Gastrocnemius medialis (tissue), 4 donors: ENCODE data around the gene PDZD11.

Experiments used
- POLR2A ChIP-seq, 2 donors: fragments of 450-650 bp; IDR thresholded peaks; one replicate each; pipeline ENCODE4 v1.6.1; 2017; ENCODE audit warnings: antibody characterized with exemption in 2 of 2, mild to moderate bottlenecking in 2 of 2, moderate library complexity in 2 of 2
- TF ChIP-seq, protein P1 (sequence below), 5 experiments: fragments of 450-650 bp in 3 of 5; fragments of 200-600 bp in 2 of 5; sonication (generic) in 2 of 5; IDR thresholded peaks in 4 of 5; conservative IDR thresholded peaks in 1 of 5; 1 replicate in 4 of 5; 2 replicates in 1 of 5; pipeline ENCODE4 v1.5.1; 2016 to 2019; ENCODE audit warnings: antibody characterized with exemption in 5 of 5, mild to moderate bottlenecking in 3 of 5, moderate library complexity in 3 of 5

DNA sequence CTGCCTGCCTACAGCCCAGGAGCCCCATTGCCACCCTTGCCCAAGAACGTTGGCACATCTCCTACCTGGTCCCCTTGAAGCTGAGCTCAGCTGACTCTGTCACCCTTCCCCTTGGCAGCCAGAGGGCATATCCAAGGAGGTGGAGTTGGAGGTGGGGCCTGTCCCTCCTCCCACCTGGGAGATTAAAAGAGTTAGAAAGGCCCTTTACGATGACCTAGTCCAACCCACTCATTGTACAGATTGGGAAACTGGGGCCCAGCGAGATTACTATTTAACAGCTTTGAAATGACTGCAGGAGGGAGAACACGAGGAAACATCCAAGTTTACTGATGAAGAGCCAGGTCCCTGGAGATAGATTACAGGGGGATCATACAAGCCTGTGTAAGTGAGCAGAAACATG lies 29.6 kb downstream of the PDZD11 start, which contains the start of gene P2RY4:
- no peak for TF ChIP-seq POLR2A (IDR thresholded peaks at IDR 0.05)
- TF ChIP-seq, protein P1, sequence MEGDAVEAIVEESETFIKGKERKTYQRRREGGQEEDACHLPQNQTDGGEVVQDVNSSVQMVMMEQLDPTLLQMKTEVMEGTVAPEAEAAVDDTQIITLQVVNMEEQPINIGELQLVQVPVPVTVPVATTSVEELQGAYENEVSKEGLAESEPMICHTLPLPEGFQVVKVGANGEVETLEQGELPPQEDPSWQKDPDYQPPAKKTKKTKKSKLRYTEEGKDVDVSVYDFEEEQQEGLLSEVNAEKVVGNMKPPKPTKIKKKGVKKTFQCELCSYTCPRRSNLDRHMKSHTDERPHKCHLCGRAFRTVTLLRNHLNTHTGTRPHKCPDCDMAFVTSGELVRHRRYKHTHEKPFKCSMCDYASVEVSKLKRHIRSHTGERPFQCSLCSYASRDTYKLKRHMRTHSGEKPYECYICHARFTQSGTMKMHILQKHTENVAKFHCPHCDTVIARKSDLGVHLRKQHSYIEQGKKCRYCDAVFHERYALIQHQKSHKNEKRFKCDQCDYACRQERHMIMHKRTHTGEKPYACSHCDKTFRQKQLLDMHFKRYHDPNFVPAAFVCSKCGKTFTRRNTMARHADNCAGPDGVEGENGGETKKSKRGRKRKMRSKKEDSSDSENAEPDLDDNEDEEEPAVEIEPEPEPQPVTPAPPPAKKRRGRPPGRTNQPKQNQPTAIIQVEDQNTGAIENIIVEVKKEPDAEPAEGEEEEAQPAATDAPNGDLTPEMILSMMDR (IDR thresholded peaks at IDR 0.05 in 4 of 5, conservative IDR thresholded peaks at IDR 0.05 in 1 of 5), result no peak
